Measurements from ENCODE around the gene DEPDC4. TPM values are rescaled to one million over a fixed set of nuclear protein-coding genes. Genes with fewer than 3 reads are reported as not detected.

The DEPDC4 gene
- total RNA-seq, 2 experiments from 2014 or later: 2.9 to 4.2 TPM

Other genes starting within 250 kb of the DEPDC4 start
- gene BLTP3B, start 124.2 kb downstream of the DEPDC4 start, total RNA-seq: 10 to 100 TPM; 39.5 to 48.7 TPM
- gene ACTR6, start 66.3 kb downstream of the DEPDC4 start, total RNA-seq: 10 to 100 TPM; 21.6 to 37.3 TPM
- 10 to 100 TPM; 25.9 to 29.3 TPM for gene SCYL2, start 98 bp upstream of the DEPDC4 start, total RNA-seq
- gene SLC17A8, start 90.0 kb upstream of the DEPDC4 start, total RNA-seq: not detected
- not detected for gene NR1H4, start 206.8 kb upstream of the DEPDC4 start, total RNA-seq

Data from activated CD4-positive, alpha-beta T cell treated with anti-CD3 and anti-CD28 coated beads for 36 hours (primary cell).